DMS153 (cell line): ENCODE measurements around the gene ZDHHC9.
A peak's percentile ranks its signal among the peaks of the same experiment; 100 is the strongest.

ENCODE experiments used
- DNase-seq: peaks from one replicate; lab custom pipeline; 2025; lab: John Stamatoyannopoulos, UW

The ZDHHC9 gene

DNA sequence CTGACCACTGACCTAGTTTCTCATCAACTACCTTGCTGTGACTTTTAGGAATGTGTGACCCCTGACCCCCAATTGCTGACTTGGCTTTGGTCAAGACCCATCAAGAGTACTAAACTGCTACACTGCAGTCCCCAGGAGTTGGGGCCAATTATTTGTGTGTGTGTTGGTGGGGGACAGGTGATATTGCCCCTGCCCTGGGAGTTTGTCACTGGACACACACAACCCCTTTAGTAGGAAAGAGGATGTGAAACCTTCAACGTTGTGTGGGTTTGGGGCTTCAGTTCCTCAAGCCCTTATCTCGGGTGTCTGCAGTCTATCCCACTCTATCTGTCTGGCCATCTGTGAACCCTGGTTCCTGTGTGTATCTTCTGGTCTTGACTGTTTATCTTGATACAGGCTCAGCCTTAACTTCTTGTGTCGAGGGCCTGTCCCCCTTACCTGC, 57.5 kb downstream of the ZDHHC9 start:
- DNase-seq = no peak

DNA sequence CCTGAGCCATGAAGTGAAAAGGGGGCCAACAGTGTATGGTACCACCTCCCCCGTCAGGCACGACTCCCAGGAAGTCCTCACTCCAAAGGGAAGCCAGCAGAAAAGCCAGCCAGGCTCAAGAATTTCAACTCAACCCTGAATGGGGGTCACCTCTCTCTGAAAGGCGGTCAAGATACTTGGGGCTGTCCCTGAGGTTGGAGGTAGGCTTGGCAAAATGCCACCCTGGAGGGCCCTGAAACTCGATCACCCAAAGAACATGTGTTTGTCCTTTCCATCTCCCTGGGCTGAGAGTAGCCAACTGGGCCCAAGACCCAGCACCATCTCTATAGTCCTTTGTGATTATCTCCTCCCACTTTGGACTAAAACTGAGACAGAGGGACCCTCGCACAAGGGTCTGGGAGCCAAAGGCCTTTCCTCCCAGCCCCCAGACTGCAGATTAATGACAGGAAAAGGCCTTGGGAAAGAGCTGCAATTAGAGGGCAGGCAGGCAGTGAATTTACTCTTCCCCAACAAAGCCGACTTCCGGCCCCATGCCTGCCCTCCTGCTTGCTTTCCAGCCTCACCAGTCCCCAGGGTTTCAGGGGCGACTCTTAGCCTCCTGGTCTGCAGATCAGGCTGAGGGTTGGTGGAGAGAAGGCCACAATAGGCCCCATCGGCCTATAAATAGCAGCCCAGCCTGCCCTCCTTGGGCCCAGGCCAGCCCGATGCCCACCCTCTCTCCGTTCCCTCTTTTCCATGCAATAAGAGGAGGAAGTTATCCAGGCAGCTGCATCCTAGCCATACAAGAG, 58.3 kb downstream of the ZDHHC9 start:
- no peak for DNase-seq

- DNase-seq = no peak
Measured at GRCh38 chrX:129784371-129784770, 59.3 kb downstream of the ZDHHC9 start.

GRCh38 chrX:129783291-129783713, 60.4 kb downstream of the ZDHHC9 start:
- no peak for DNase-seq

DNA sequence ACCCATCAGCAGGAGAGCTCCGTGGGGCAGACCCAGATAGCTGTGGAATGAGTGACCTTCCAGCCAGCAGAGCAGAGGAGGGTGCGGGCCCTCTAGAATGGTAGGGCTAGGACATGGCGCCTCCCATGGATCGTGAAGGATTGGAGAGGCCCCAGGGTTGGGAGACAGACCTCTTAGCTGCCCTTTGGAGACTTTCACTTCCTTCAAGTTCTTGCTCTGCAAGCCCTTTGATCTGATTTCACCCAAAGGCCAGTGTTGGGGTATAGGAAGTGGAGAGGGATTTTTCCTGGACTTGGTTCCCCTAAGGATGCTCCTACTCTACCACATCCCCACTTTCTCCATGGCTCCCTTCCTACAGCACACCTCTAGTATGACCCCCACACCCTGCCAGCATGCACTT, 61.0 kb downstream of the ZDHHC9 start:
- DNase-seq = no peak

DNA sequence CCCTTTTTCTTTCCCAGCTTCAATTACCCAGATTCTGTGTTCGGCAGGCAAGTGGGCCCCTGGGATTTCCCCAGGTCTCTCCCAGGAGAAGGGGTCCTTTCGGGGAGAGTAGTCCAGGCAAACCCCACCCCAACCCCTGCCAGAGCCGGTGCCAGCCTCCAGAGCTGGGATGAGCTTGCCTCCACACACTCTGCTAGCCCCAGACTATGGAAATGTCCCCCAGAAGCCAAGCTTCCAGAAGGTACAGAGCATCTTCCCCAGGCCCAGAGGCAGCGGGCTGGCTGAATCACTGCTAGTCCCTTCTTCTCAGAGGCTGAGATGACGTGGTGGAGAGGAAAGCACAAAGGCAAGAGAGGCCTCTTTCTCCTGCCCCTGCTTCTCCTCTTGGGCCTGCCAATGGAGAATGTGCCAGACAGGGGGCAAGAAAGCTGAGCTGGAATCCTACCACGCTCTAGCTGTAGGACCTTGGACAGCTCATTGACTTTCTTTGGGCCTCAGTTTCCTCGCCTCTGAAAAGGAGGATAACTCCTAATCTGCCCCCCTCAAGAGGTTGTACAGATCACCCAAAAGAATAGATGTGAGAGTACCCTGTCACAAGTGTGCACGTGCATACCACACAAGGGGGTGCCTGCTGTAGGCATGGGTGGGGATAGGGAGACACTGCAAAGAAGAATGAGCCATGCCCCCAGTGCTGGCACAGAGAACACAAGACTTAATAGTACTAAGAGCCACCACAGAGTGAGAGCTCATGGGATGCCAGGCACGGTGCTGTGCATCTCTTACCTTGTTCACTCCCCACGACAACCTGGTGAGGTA, 61.8 kb downstream of the ZDHHC9 start:
- DNase-seq = no peak

DNA sequence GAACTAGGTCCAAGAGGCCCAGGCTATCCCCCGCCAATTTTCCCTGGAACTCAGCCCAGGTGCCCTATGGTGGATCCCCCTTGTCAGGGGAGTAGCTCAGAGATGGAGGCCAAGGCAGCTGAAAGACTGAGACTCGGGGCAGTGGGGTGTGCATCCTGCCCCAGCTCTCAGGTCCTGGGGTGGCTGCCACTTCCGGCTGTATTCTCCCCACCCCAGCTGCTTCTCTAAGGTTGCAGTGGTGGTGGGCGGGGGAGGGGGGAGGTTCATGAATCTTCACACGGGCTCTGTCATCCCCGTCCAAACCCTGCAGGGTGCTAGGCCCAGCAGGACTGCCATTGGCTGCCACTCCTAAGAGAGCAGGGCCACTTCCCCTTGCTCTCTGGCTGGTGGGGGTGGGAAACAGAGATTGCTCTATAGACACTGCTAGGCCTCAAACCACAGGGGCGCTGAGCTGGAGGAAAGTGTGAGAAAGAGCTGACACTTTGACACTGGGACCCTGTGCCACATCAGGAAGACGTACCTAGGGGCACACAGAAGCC, 62.5 kb downstream of the ZDHHC9 start:
- DNase-seq = no peak

GRCh38 chrX:129780441-129781105, 63.1 kb downstream of the ZDHHC9 start:
- no peak for DNase-seq

DNA sequence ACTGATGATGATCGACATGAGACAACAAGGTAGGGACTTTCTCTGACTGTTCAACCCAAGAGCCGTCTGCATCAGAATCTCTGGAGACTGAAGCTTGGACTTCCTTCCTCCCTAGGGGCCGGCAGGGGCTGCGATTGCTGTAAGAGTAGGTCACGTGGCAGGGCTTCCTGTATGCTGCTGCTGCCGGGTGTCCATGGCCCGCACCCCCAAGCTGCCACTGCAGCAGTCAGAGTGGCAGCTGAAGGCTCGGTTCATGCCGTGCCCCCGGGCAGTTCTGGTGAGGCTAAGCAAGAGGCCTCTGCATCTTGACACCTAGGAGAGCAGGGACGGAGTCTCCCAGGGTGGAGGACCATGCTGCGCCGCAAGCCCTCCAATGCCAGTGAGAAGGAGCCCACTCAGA, 63.9 kb downstream of the ZDHHC9 start, which contains the start of gene SASH3:
Gene SASH3 (plus strand): TSS at position 203 of the 400 bp plus-strand sequence. CDS start 149 bp downstream, at position 352.
- no peak for DNase-seq

GRCh38 chrX:129779086-129779672, 64.5 kb downstream of the ZDHHC9 start:
- no peak for DNase-seq

DNA sequence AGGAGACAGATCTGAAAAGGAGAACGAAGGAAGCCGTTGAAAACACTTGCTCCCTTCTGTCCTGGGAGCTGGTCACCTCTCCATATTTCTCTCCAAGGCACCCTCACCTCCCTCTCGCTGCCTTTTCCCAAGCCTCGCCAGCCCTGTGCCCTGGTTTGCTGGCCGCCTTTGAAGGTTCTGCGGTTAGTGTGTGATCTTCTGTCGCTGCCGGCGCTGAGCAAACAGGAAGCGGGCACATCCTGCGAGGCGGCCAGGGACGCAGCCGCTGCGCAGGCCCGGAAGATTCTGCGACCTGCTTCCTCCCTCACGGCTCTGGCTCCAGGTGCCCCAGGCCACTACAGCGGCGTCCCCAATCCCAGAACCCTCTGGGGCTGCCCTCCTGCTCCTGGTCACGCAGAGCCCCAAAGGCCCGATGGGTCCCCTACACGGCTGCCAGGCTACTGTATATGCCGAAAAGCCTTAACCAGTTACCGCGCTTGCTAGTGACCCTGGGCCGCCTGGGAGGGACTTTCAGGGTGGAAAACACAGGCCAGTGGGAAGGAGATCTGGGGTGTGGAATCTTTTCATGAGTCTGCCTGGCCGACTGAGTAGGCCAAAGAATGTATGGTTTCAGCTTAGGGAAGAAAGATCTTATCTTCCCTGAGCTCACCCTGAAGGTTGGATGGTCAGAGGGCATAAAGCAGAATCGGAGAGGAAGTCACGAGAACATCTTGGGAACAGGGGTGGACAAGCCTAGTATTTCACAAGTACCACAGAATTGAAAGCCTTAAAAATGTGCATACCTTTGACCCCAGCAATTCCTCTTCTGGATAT, 66.3 kb downstream of the ZDHHC9 start:
- peak; percentile 81 for DNase-seq

- no peak for DNase-seq
Measured at GRCh38 chrX:129773649-129774458, 69.8 kb downstream of the ZDHHC9 start.

GRCh38 chrX:129772796-129773431, 70.8 kb downstream of the ZDHHC9 start:
- DNase-seq = no peak

DNA sequence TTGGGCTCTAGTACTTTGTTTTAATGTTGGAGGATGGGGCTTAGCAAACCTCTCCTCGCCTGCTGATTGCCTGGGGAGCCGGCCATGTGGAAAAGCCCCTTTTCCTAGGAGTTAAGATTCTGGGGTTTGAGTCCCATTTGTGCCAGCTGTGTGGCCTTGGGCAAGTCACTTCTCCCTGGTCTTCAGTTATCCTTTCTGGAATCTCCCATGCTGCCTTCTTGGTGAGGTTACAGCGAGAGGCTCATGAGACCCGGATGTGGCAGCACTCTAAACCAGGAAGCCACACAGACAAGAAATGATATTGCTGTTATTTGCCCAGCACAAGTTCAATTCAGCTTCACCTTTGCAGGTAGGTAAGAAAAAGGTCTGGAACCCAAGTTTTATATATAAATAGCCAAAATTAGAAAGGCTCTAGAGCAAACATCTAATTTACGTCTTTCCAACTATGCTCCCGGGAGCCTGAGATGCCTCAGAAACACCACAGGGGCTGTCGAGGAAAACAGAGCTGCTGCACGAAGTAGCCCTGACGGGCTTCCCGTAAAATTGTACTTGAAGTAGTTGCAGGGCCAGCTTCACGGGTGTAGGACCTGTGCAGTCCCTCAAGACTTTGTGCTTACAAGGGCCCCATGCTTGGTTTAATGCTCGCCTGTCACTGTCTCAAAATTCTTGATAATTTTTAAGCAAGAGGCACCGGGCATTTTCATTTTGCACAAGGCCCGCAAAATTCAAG, 72.3 kb downstream of the ZDHHC9 start:
- no peak for DNase-seq

DNA sequence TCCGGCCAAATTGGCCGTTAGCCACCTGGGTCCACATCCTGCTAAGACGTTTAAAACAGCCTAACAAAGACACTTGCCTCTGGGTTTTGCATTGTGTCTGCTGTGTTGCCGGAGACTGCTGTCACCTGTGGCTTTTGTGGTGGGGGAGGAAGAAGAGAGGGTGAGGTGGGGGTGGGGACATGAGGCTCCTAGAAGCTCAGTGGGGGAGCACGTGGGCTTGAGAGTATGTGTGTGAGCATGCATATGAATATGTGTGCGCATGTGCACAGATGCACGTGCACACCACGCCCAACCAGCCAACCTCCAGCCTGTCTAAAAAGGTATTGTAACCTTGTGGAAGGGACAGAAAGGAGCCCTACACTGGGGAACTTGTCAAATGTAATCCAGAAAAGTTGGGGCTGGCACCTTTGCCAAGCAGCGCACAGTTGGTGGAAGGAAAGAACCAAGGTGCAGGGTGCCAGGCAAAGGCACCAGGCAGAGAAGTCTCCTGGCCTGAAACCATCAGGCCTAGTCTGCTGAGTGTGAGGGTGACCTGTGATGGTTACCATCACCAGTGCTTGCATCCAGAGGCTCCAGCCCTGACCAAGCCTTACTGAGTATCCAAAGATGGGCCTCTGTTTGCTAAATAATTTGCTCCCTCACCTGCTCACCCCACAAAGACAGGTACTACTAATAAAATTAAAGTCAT, 74.1 kb downstream of the ZDHHC9 start:
- no peak for DNase-seq

DNA sequence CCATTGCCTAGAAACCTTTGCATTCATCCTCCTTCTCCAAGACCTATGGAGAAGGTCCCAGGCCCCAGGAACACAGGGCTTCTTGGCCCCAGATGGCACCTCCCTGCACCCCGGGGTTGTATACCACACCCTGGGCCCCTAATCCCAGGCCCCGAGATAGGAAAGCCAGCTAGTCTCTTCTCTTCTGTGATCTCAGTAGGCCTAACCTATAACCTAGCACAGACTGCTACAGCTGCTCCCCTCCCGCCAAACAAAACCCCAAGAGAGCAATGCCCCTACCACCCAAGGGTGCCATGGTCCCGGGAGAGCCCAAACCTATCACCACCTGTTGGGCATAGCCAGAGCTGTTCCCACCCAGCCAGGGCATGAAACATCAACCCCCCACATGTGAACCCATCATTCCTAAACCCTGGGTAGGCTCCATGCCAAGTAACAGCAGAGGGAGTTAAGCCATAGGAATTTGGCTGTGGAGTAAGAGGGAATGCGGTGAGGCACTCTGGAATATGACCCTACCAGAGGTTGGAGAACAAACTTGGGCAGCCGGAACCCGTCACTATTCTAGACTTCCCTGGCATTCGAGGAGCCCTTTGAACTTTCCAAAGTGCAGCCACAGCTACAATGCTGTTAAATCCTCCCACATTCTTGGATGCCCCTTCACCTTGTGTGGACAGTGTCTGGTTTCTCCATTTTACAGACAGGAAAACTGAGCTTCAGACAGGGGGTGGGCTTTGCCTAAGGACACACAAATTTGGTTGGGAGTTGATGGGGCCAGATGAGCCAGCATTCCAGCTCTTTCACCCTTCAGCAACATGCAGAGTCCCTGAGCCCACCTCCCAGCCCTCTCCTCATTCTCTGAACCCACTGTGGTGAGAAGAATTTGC, 74.9 kb downstream of the ZDHHC9 start:
- DNase-seq = no peak

DNA sequence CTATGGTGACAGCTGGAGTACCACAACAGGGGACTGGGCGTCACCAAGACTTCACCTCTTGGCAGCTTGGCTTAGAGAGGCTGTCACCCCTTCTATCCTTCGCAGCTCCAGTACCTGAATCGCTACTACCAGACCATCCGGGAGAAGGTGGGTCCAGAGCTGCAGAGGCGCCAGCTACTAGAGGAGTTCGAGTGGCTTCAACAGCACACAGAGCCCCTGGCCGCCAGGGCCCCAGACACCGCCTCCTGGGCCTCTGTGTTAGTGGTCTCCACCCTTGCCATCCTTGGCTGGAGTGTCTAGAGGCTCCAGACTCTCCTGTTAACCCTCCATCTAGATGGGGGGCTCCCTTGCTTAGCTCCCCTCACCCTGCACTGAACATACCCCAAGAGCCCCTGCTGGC, 75.5 kb downstream of the ZDHHC9 start:
- DNase-seq = no peak
